Stimulated activated CD8-positive, alpha-beta memory T cell treated with anti-CD3 and anti-CD28 coated beads, Interleukin-12 subunit alpha, Interleukin-12 subunit beta, amount 100 ng/mL, for 4 hours (primary cell): ENCODE measurements around the gene PHF24.
A peak's percentile ranks its signal among the peaks of the same experiment; 100 is the strongest.

ENCODE experiments used
- DNase-seq: peaks from one replicate; pipeline ENCODE4 v3.0.0-alpha.2; 2020; ENCODE audit warnings: low read depth

The PHF24 gene

DNA sequence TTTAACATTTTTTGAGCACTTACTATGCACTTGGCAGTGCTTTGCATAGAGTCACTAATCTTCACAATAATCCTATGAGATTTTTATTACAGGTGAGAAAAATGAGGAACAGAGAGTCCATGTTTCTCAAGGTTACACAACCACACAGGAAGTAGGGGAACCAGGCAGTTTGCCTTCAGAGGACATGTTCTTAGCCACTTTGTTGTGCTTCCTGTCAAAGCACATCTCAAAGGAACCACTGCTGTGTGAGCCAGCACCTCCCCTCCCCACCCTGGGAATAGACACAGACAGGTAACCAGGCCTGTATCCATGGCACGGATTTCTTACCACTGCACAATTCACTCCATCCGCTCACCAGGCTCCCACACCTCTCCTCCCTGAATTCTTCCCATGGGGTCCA is 25.1 kb downstream of the PHF24 start:
- no peak for DNase-seq

DNA sequence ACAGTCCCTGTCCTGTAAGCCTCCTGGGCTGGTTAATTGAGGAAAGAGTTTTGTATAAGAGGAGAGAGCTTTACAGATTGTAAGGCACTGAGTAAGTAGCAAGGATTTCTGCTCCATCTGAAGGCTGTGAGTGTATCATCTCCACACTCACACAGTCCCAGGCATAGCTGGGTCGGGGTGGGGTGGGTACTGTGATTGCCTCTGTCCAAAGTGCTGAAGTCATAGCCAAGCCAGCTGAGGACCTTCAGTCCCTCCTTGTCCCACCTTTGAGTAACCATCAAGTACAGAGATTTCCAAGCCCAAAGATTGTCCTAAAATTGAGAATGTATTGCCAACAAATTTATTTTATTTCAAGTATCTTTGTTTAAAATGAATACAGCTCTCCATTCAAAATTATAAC is 26.0 kb downstream of the PHF24 start:
- no peak for DNase-seq

DNA sequence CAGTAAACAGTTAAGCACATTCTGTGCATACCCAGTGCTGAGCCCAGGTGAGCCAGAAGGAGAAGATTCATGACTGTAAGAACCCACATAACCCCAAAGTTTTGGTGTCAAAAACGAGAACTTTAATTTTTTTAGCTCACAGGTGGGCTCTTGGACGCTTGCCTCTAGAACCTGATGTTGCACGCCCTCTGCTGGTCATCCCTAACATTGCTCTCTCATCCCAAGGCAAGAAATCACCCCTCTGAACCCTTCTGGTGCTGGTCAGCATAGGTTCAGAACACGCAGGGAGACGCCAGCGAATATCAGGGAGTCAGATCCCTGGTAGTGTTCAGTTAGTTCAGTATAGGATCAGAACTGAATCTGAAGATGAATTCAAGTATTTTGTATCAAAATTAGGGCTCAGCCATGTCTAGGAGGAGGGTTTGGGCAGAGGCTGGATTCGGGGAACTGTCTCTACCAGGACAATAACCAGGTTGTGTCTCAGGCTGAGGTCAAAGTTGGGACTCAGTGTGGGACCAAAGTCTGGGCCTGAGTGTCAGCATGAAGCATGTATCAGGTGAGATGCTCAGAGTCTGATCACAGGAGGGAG is 27.3 kb downstream of the PHF24 start:
- DNase-seq, result no peak

DNA sequence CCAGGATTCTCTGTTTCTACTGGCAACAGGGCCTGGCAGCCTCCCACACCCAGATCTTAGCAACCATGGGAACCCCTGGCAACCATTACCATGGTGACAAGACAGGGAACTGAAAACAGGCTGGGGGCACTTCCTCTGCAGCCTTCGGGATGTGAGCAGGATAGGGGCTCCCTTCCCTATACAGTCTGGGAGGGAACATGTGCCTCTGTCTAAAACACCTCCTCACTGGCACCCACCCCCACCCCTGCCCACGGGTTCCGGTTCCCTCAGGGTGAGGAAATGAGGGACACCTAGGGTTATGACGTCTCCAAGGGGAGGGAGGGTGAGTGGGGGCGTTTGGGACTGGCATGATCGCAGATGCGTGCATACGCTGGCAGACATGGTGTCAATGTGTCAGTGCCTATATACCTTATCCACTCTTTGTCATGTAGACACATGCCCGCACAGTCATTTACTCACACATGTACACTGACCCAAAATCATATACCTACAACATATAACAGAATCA is 28.5 kb downstream of the PHF24 start:
- DNase-seq, result peak; percentile 54

DNA sequence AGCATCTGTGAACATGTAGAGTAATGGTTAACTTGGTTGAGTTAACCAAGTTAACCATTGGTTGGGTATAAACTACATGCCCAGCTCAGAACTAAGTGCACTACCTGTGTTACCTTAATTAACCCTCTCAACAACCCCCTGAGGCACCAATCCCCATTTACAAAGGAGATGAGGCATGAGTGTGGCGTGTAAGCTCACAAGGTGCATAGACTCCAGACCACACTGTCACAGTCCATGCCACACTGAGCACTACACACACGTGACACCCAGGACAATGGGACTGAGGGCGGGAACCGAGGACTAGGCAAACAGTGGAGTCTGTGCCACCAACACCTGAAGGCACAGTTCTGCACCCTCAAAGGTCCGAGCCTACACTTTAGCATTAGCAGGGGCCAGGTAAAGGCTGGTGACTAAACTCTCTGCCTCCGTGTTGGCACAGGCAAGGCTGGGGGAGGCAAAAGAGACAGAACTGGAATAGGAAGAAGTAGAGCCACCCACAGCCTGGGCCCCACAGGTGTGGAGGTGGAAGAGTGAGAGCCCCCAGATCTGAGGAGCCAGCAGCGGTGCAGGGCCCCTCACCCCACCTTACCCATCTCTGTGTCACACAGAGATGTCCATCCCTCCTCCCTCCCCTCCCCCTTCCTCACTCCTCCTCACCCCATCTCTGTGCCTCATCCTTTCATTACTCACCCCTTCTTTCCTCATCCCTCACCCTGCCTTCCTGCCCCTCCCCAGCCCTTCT is 29.2 kb downstream of the PHF24 start:
- DNase-seq, result no peak

DNA sequence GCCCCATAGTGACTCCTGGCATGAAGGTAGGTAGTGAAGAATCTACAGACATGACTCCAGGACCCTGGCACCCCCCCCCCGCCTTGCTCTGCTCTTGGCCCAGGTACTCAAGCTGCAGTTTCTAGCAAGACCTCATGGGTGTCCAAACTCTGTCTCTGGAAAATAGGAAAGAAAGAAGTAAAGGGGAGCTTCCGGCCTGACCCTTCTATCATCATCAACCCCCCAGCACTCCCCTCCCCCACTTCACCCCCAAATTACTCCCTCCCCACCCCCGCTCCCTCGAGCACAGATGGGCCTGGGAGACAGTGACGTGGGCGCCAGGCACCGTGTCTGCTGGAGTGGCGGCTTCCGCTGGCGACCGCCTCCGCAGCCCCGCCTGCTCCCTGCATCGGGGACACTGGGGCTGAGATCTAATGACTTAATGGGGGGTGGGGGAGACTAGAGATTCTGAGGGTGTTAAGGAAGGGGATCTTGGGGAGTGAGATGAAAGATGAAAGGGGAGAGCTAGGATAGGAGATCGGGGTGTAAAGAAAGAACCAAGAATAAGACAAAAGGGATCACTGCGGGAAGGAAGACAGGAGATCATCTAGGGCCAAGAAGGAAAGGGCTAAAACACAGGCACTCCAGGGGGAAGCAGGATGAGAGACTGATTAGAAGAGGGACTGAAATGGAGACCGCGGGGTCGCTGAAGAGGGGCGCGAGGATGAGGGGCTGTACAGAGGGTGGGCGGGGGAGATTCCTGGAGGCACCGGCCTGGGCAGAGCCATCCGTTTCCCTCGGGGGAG is 30.3 kb downstream of the PHF24 start:
- DNase-seq, result peak; percentile 45

DNA sequence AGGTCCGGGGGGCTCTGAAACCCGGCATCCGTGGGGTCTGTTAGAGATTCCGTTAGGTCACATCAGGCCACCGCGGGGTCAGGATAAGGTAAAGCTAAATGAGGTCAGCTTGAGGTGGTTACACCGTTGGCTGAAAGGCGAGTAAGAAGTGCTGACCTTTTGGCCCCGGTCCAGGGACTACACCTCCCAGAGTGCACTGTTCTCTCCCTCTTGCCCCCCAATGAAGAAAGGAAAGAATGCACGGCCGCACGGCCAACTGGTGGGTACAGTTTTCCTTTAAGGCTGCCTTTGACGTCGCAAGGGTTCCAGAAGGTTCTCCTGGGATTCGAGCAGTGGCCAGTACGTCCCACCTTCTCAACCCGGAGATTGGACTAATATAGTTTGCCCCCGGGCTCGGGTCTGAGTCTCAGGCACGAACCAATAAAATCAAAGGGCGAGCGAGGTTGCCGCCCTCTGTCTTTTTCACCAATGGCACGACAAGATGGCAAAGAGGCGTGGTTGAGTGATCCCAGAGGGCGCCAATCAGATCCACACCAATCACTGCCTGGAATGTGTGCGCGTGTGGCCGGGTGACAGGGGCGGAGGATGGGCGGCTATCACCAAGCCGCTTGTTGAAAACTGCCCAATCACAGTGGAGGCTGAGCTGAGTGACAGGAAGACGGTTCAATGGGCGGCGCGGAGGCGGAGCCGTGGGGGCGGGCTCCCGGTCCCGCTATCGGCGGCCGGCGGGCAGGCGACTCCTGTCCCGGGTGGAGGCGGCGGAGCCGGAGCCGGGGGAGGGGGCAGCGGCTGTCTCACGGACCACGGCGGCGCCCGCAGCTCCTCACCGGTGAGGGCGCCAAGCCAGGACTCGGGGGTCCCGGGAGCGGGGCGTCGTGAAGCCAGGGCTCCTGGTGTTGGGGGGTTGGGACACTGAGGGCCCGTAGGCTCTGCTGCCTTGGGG is 31.2 kb downstream of the PHF24 start, which contains the start of gene DNAJB5:
TSS of gene DNAJB5 (plus strand) at position 743 of the 943 bp plus-strand sequence. CDS start 886 bp downstream, outside the sequence.
- peak; percentile 95 for DNase-seq

DNA sequence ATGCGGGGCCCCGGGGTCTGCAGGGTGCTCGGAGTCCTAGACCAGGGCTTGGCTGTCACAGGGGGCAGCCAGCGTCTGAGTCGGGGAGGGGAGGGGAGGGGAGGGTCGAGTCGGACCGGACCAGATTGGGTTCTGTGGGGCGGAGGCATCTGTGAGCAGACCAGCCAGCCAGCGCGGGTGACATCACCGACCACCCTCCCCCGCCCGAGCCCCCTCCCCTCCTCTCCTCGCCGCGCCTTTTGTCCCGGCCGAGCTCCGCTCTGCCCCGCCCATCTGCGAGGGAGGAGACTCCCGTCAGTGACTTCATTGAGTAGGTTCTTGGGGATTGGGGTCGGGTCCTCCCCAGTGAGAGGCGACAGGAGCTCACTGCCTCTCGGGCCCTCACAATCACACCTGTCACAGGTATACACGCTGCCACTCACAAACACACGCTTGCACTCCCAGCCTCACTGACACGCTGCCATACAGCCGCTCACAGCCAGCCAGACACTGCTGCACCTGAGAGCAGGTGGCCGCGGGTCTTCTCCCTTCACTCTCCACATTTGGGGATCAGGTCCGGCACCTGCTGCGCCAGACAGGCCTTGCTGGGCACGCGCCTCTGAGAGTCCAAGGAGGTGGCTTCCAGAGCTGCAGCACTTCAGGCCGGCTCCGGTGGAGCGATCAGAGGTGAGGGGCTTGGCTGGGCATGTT is 32.0 kb downstream of the PHF24 start:
- DNase-seq, result peak; percentile 19

DNA sequence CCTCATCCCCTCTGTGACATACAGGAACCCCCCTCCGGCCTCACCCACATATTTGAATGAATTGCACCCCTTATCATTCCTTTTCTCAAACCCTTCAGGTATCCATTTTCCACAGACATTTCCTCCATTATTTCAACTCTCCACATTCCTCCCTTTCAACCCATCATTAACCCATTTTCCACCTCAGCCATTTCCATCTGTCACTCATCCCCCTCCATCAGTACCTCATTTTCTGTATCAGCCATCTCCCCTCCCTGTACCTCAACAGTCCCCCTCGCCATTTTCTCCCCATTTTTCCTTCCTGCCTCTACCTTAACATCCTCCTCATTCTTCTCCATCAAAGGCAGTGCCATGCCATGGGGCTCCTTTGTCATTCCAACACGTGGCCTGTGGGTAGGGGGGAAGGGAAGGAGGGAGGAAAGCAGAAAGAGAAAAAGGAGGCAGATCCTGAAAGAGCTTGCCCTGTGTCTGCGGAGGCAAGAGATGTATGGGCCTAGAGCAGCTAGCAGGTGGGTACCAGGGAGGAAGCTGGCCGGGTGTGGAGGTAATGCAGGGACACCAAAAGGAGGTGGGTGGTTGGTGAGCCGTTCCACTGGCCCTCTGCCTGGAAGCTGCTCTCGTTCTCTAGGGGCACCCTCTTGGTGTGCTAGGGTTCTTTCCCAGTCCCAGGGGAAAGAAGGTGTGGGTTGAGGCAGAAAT is 33.0 kb downstream of the PHF24 start:
- no peak for DNase-seq

DNA sequence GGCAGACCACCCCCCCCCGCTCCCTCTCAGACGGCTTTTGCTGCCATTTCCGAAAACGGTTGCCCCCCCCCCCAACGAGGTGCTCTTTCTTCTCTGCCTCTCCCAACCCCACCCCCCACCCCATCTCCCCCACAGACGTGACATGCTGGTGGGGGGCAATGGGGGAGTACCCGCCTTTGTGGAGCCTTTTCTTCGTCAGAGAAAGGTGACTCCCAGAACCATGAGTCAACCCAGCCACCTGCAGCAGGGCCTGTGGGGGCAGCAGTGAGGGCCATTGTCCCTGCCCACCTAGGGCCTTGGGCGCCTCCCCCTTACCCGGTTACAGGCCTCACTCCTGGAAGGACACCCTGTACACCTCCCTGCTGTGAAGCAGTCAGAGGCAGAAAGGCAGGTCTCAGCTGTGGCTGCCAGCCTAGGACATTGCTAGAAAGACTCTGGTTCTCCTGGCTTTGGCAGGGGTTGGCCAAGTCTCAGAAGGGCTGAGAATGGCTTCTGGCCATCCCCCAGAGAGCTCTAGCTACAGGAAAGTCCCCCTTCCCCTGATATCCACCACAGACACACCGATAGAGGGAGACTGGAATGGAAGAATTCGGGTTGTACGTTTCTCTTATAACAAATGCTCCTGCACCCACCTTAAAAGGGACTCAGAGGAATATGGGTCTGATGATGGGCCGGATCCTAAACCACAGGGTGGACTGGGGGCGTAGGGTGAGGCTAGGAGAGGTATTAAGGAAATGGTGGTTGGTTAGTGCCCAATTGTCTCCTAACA is 33.7 kb downstream of the PHF24 start:
- DNase-seq, result no peak

DNA sequence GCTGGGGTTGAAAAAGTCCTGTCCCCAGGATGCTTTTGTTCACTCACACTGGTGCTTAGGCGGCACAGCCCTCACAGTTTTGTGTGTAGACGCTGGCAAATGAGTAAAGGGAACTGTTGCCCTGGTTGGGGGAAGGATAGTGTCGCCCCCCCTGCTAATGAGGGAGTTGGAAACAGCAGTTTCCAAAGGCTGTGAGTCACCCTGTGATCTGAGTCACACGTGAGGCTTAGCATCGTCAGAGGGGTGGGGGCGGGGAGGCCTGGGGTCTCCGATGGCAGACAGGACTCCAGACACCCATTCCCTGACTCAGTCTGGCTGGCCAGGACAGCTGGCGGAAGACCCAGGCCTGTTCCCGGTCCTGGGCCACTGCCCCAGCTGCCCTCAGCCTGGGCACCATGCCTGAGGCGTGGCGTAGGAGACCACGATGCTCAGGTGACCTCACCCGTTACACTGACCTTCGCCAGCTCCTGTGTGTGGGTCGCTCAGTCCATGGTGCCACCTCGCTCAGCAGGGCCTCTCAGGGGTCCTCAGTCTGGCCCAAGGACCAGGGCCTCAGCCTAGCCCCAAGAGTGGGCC is 34.4 kb downstream of the PHF24 start:
- DNase-seq, result peak; percentile 50

DNA sequence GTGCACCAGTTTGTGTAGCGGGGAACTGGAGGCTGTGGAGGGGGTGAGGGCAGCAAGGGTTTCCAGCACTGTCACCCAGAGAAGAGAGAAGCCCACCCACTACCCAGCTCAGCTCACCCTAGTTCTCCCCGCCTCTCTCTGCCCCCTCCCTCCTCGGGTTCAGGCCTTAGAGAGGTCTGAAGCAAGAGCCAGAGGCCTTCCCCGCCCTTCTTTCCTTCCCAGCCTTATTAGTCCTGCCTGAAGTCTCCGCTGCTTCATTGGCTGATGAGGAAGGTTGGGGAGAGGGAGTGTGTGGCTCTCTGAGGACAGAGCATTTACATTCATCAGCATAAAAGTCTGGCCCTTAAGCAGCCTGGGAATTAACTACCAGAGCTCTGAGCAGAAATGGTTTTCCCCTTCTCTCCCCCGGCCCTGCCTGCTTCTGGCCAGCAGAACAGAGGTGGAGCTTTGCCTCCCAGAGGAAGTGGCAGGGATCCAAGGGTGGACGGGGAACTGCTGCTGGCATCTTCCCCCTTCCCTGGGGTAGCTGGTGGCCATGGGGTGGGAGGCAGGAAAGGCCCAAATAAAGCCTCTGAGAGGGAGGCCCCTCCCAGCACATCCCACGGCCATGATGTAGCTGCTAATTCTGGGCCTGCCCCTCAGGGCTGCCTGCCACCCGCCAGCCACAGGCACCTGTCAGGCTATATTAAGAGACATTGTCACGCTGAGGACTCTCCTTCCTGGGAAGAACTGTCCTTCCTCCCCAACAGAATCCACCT is 35.6 kb downstream of the PHF24 start:
- DNase-seq, result no peak

DNA sequence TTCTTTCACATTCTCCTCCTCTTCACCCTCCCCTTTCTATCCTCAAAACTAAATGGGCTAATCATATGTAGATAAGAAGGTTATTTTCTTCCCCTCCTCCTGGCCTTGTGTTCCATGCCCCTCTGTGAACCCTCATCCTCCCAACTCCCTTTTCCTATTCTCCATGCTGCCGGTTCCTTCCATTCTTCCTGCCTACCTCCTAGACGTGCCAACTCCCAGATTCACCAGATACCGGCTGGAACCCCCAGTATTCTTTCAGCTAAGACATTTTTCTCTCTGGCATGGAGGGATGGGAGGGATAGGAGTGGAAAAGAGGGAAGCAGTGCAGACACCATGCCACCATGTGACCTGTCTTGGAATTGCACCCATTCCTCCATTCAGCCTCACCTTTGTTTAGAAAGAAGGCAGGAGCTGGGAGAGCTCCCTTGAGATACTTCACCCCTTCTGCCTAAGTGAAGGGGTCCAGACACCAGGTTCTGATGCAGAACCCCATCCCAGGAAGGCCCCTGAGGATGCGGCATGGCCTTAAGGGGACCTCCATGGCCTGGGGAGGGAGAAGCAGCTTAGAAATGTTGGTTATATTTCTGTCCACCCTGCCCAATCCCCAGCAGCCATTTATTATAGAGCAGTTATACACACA is 36.3 kb downstream of the PHF24 start:
- no peak for DNase-seq

DNA sequence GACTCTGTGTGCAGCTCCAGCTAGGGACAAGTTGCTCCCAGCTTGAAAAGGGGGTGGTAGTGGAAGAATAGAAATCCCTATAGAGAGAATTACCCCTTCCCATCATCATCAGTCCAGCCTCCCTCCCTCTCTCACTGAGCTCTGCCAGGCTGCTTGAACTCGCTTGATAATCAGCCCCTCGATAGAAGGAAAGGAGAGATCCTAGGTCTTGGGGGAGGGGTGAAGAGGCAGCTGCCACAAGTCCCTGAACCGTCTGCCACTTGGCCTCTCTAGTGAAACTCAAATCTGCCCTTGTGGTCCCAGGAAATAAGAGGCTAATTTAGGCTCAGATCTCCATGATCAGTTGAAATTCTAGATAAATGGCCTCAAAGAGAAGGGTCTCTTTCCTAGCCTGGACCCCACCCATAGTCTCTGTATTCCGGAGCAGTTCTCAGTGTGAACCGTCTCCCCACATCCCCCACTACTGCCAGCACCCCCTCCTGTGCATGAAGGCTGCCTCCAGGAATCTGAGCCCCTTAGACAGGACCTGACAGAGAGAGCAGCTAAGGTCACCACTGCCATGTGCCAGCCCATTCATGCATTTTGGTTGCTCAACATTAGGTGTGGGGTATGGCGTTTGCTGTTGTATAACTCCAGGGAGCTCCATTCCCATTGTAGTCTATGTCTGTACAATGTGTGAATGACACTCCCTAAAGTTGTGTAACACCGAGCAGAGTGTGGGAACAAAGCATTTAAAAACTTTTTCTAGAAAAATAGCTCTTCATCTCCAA is 37.0 kb downstream of the PHF24 start:
- no peak for DNase-seq

DNA sequence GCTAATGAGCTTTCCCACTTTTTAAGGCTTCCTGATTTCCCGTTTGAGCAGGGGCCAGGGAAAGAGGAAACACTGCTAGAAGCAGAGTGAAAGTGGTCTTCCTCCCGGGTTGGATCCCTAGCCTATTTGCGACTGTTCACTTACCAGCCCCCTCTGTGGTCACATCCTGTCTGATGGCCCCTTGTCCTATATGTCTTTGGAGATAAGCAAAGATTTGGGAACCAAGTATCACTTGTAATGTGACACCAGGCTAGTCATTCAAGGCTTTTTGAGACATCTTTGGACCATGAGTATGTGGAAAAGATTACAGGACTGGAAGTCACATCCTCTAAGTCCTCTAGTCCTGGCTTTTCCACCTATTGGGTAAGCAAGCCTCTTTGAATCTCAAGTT is 37.6 kb downstream of the PHF24 start:
- DNase-seq, result no peak

DNA sequence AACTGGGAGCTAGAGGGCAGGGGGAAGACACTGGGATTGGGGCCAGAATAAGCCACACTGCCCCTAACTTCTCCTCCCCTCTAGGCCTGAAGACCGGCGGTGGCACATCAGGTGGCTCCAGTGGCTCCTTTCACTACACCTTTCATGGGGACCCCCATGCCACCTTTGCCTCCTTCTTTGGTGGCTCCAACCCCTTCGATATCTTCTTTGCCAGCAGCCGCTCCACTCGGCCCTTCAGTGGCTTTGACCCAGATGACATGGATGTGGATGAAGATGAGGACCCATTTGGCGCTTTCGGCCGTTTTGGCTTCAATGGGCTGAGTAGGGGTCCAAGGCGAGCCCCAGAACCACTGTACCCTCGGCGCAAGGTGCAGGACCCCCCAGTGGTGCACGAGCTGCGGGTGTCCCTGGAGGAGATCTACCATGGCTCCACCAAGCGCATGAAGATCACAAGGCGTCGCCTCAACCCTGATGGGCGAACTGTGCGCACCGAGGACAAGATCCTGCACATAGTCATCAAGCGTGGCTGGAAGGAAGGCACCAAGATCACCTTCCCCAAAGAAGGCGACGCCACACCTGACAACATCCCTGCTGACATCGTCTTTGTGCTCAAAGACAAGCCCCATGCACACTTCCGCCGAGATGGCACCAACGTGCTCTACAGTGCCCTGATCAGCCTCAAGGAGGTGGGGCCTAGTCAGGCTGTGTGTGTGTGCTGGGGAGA is 38.3 kb downstream of the PHF24 start:
- DNase-seq, result no peak

DNA sequence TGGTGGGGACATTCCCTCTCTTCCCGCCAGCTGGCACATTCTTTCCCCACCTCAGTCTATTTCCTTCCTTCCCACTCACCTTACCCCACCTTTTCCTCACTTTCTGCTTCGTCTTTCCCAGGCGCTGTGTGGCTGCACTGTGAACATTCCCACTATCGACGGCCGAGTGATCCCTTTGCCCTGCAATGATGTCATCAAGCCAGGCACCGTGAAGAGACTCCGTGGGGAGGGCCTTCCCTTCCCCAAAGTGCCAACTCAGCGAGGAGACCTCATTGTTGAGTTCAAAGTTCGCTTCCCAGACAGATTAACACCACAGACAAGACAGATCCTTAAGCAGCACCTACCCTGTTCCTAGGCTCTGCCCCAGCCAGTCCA is 38.8 kb downstream of the PHF24 start:
- no peak for DNase-seq
